ENCODE data around the gene ENAM.
"Not testable (repeated sequence)": the region's sequence is repeated elsewhere in the genome, so short reads cannot be mapped to it uniquely, and the experiment has no call there.

The ENAM gene

GRCh38 chr4:70680934-70681333 is 52.4 kb downstream of the ENAM start:
- no peak for DNase-seq

- DNase-seq: no peak
Observed at GRCh38 chr4:70681704-70682103, 53.2 kb downstream of the ENAM start.

- not testable (repeated sequence) for DNase-seq
Observed at GRCh38 chr4:70682142-70682541, 53.6 kb downstream of the ENAM start.

GRCh38 chr4:70687392-70687791 is 58.8 kb downstream of the ENAM start:
- no peak for DNase-seq

- DNase-seq: peak; percentile 95
Observed at GRCh38 chr4:70687821-70688794, 59.6 kb downstream of the ENAM start, which contains the start of gene UTP3. Gene UTP3 (plus strand): TSS chr4:70688532. CDS start chr4:70688678, 146 bp downstream.

- peak; percentile 10 for DNase-seq
Observed at GRCh38 chr4:70688795-70689231, 60.3 kb downstream of the ENAM start.

GRCh38 chr4:70691661-70692060 is 63.1 kb downstream of the ENAM start:
- DNase-seq: no peak

GRCh38 chr4:70694633-70695032 is 66.1 kb downstream of the ENAM start:
- DNase-seq: not testable (repeated sequence)
